HG02973 (cell line): Measurements from ENCODE around the gene PDZRN3.

Source experiments
- ATAC-seq: cut with Tn5 transposase; IDR thresholded peaks from one replicate; pipeline ENCODE4 v1.9.1; 2021; ENCODE audit warnings: moderate library complexity; ENCODE audit not compliant: unreplicated experiment

The PDZRN3 gene

GRCh38 chr3:73399106-73399505, 225.6 kb downstream of the PDZRN3 start:
- no peak for ATAC-seq

GRCh38 chr3:73398084-73398483, 226.7 kb downstream of the PDZRN3 start:
- no peak for ATAC-seq

- no peak for ATAC-seq
Observed at GRCh38 chr3:73394240-73394639, 230.5 kb downstream of the PDZRN3 start.

- ATAC-seq, result no peak
Observed at GRCh38 chr3:73393005-73393404, 231.7 kb downstream of the PDZRN3 start.

GRCh38 chr3:73391984-73392383, 232.8 kb downstream of the PDZRN3 start:
- no peak for ATAC-seq

GRCh38 chr3:73389928-73390327, 234.8 kb downstream of the PDZRN3 start:
- no peak for ATAC-seq

- ATAC-seq, result no peak
Observed at GRCh38 chr3:73389117-73389813, 235.5 kb downstream of the PDZRN3 start.

GRCh38 chr3:73385568-73385967, 239.2 kb downstream of the PDZRN3 start:
- ATAC-seq, result no peak

- no peak for ATAC-seq
Observed at GRCh38 chr3:73384091-73384906, 240.4 kb downstream of the PDZRN3 start.

GRCh38 chr3:73383470-73384049, 241.2 kb downstream of the PDZRN3 start:
- no peak for ATAC-seq

- ATAC-seq, result no peak
Observed at GRCh38 chr3:73381551-73381950, 243.2 kb downstream of the PDZRN3 start.

GRCh38 chr3:73380735-73381532, 243.8 kb downstream of the PDZRN3 start:
- no peak for ATAC-seq

GRCh38 chr3:73379465-73379864, 245.3 kb downstream of the PDZRN3 start:
- no peak for ATAC-seq

GRCh38 chr3:73378207-73378606, 246.5 kb downstream of the PDZRN3 start:
- no peak for ATAC-seq

- no peak for ATAC-seq
Observed at GRCh38 chr3:73365756-73366397, 258.9 kb downstream of the PDZRN3 start.

GRCh38 chr3:73364517-73364916, 260.2 kb downstream of the PDZRN3 start:
- ATAC-seq, result no peak

GRCh38 chr3:73363093-73363492, 261.6 kb downstream of the PDZRN3 start:
- no peak for ATAC-seq

GRCh38 chr3:73361591-73361990, 263.1 kb downstream of the PDZRN3 start:
- ATAC-seq, result no peak

GRCh38 chr3:73353649-73354217, 271.0 kb downstream of the PDZRN3 start:
- ATAC-seq, result no peak
